Pons (tissue), 1 donor: ENCODE data around the gene IQGAP2.
"Not testable (repeated sequence)": the region's sequence is repeated elsewhere in the genome, so short reads cannot be mapped to it uniquely, and the experiment has no call there.

Source experiments
- DNase-seq: peaks from one replicate; pipeline ENCODE4 v3.0.0-alpha.2; 2016; ENCODE audit warnings: low spot score

Gene IQGAP2

DNA sequence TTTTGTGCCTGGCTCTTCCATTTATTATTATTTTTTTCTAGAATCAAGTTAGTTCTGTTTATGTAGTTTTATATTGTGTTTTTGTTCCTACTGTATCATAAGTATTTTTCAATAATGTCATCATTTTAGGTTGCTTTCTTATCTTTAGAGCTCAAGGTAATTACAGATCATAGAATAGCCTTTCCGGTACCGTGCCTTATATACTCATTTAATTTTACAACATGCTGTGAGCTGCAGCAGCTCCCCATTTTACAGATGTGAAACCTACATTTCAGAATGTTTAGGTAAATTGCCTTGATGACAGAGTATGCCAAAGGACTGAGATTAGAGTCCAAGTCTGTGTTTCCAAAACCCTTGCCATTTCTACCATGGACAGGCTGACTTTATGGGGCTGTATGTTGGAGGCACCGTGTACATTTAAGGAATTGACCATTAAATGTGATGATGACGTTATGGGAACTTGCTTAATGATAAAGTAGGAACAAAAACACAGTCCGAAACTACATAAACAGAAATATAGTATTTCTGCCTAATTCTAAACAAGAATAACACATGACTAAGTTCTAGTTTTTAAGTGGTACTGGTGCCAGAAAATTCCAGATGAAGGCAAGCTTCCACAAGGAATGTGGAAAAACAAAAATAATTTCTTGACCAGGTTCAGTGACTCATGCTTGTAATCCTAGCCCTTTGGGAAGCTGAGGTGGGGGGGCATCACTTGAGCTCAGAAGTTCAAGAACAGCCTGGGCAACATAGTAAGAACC lies 97.7 kb downstream of the IQGAP2 start:
- no peak for DNase-seq

DNA sequence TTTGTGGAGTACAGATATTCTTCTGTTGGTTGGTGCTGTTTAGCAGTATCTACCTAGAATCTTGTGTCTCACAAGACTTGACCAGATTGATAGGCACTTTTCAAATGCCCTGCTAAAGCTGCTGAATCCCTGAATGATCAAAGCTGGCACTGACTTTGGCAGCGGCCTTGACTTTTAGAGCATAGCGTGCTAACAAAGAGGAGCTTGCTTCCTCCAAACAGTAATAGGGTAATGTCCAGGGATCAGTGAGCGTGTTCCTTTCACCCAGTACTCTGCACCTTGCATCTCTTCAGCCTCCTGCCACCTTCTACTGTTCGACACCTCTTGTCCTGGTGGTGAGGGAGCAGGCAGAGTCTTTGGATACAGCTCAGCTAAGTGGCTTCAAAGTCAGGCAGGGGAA lies 100.8 kb downstream of the IQGAP2 start:
- no peak for DNase-seq

DNA sequence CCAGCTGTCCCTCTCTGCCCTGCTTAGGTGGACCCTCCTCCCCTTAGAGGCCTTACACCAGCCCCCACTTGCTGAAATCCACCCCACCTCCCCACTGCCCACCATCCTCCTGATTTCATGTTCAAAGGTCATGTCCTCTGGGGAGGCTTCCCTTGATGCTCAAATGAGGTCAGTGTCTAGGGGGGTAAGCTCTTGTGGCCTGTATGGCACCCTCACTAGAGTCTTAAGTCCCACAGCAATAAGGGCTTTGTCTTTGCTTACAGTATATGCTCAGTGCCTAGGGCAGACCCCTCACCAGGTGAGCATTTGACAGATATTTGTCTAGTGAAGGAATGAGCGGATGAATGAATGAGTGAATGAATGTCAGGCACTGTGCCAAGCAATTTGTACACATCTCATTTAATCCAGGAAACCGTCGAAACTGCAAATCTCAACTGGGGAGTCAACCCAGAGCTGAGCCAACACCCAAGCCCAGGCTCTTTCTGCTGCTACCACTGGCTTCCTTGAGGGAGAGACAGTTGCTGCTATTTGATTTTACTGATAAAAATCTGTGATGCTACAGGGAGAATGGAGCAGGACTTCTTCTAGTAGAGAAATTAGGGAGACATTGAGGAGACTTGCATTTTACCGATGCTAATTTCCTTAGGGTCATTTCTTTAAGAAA lies 101.9 kb downstream of the IQGAP2 start:
- DNase-seq, result no peak

DNA sequence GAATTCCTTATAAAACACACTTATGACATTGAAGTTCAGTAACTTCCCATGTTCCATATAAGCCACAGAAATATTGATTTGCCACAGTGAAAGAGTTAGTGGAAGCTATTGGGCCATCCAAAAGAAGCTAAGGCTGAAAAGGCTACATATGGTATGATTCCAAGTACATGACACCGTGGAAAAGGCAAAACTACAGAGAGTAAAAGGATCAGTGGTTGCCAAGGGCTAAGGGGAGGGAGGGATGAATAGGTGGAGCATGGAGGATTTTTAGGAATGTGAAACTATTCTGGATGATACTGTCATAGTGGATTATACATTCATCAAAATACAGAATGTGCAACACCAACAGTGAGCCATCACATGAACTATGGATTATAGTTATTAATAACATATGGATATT lies 110.4 kb downstream of the IQGAP2 start:
- DNase-seq, result no peak

DNA sequence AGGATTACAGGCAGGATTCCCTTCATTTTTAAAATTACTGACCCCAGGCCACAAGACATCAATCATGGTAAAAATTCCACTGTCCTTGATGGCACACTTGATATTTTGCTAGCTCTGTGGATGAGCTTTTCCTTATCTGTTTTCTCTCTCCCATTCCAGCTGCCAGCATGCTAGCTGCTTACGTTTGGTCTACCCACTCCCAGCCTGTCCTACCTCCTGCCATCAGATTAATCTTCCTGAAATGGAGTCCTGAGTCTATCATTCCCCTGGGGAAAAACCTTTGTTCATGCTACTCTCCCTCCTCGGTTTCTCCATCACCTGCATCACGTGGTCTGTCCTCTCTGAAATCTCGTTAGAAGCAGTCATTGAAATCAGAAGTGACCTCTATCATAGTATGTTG lies 111.2 kb downstream of the IQGAP2 start:
- DNase-seq, result no peak

DNA sequence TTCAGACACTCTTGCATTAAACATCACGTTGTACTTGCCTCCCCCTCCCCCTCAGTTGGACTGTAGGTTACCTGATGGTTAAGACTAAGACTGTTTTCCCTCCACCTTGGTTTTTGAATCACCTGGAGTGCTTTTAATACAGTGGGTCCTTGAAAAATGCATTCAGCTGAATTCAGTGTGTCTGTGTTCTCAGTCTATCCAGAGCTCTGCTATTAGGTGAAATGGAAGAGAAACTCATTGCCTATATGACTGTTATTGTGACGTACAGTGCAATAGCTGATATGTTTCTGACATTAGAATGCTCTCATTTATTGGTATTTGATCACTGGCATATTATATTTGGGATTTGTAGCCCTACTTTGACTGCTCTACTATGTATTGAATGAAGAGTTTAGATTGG lies 111.6 kb downstream of the IQGAP2 start:
- DNase-seq, result no peak

DNA sequence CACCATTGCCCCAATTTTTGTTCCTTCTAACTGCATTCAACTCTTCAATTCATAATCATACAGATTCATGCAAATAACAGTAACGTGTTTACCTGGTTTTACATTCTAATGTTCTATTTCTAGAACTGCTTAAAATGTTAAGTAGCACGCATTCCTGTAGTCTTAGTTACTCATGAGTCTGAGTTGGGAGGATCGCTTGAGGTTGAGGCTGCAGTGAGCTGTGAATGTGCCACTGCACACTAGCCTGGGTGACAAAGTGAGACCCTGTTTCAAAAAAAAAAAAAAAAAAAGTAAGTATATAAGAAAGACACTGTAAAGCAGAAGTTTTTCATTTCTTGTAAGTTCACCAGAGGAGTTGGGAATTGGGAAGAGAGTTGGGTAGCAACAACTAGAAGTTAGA lies 114.2 kb downstream of the IQGAP2 start:
- no peak for DNase-seq

DNA sequence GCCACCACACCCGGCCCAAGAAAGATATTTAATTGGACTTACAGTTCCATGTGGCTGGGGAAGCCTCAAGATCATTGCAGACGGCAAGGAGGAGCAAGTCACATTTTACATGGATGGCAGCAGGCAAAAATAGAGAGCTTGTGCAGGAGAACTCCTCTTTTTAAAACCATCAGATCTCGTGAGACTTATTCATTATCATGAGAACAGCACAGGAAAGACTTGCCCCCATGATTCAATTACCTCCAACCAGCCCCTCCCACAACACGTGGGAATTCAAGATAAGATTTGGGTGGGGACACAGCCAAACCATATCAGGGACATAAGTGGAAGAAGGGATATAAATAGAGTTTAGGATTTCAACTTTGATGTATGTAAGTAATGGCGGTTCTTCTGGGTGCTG lies 115.2 kb downstream of the IQGAP2 start:
- not testable (repeated sequence) for DNase-seq

DNA sequence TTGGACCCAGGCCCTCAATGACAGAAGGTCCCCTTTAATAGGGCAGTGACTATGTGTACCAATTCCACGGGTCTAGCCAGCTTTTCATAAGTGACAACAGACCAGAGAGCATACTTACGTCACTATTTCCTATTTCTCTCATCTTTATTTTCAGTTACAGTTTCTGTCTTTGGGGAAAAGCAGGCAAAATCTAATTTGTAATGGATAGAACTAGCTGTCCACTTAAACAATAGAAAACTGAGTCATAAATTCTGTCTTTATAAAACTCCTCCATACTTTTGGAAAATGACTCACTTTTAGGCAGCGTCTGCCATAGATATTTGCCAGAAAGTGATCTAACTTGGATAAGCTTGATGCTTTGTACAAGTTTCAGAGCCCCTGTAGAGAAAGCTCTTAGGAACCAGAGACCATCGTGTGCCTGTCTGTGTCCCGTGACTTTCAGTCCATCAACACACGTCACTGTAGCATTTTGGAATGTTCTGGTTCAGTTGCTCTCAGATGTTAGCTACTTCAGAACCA lies 118.2 kb downstream of the IQGAP2 start:
- no peak for DNase-seq

DNA sequence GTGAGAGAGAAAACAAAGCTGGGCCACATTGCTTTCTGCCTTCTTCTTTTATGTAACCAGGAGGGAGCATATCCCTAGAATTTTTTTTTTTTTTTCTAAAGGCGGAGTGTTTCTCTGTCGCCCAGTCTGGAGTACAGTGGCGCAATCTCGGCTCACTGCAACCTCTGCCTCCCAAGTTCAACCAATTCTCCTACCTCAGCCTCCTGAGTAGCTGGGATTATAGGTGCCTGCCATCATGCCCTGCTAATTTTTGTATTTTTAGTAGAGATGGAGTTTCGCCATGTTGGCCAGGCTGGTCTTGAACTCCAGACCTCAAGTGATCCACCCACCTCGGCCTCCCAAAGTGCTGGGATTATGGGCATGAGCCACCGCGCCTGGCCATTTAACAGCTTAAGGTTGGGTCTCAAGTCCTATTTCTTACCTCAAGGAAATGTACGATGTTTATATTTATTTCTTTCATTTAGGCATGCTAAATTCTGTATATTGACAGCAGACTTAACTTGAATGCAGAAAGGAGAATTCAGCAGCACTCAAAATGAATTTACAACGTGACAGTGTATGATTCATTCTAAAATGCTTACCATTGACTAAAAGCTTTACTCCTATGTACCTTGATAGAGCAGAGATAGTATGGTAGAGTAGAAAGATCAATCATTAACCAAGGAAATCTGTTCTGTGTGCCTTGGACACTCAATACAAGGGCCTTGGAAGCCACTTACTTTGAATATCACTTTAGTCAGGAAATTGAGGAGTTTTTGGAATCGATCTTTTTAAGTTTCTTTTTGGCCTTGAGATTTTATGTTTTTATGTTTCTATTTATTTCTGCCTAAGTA lies 119.2 kb downstream of the IQGAP2 start:
- no peak for DNase-seq

DNA sequence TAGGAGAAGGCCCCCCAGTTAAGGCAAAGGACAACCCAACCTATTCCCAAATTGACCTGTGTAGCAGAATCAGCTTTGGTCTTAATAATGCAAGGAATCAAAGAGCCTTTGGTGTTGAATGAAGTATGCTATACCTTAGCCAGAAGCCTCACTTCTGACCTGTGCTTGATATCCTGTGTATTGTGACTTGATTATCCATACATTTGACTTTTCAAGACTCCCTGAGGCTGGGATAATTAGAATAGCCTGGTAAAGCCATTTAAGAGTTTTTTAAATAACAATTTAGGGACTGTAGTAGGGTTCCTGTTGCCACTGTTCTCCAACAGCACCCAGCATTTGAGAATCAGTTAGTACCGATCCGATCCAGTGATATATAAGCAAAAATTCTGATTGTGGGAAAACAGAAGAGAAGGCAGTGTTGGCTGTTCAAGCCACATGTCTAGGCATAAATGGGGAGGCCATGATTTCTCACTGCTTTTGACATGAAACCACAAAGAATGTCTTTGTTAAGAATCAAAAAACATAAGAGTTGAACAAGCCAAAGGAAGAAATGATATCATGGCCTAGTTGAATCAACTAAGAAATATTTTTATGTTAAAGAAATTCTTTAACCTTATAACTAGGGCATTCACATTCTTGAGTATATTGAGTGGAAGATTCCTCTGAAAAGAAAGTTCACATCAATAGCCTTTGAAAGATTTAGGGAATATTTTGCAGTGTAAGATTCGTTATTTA lies 121.2 kb downstream of the IQGAP2 start:
- DNase-seq, result no peak

DNA sequence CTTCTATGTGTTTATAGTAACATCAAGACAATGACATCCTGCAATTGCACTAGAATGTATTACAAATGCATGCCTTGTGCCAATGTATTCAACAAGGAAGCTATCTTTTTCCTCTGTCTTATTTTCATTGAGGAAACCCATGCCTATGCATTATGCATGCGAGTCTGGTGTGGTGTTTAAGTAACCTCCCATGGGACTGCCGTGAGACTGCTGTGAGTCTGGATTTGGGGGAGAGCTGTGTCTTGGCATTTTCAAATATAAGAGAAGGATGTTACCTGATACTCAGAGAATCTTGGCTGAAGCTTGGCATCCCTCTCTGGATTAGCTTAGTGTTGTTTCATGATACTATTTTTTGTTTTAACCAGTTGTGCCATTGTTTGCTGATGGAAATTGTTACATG lies 121.8 kb downstream of the IQGAP2 start:
- DNase-seq, result no peak

DNA sequence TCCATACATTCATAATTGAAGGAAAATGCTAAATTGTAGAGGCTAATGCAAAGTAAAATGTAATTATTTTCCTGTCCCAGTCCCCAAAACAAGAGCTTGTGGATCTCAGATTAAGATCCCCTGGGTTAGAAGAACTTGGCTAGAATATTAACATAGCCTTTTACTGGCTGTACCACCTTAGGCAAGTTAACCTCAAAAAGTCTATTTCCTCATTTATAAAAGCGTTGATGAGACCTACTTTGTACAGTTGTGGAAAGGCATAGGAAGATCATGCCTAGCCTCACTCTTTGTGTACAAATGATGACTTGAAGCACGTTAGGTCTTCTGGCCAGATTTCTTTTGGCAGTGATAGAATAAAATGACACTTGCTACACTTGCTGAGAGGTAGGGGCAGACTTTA lies 122.9 kb downstream of the IQGAP2 start:
- no peak for DNase-seq

DNA sequence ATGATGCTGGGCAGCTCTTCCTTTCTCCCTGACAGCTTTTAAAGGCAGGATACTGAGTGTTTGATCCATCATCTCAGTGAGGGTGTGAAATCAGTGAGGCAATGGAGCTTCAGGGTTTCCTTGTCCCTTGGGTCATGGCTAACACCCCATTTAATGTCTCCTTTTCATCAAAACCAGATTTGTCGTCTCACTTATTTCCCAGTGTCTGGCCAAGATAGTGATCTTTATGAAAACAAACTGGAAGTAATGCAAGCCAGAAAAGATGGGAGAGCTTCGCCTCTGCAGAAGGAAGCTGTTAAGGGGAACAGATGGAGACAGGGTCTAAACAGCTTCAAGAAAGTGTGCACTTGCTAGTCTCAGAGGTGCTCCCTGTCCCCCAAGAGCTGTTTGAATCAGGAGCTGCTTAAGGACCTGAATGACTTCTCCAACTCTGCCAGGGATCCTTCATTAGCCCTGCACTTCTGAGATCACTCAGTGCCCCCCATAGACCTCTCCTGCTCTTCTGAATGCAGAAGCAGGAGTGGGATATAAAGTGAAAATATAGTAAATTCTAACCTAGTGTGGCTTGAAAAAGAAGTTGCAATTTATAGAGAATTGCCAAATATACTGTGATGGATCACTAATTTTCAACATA lies 124.0 kb downstream of the IQGAP2 start:
- no peak for DNase-seq

DNA sequence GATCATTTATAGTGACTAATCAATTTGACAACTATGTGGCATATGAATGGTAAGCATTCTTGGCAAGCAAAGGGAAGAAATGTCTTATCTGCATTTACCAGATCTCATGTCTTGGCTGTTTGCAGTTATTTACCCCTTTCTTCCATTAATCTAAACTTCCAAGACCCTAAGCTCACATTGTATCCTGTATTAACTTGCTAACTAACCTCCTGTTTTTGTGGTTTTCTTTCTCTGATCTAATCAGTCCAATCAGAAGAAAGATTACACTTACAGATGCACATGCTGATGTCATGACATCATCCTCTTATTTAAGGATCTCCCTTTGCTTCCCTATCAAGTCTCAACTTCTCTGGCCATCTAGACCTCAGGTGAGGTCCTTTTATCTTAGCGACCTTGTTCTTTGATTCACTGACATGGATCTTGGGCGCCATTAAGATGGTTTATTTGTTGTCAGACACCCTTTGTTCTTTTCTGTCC lies 124.6 kb downstream of the IQGAP2 start:
- no peak for DNase-seq

DNA sequence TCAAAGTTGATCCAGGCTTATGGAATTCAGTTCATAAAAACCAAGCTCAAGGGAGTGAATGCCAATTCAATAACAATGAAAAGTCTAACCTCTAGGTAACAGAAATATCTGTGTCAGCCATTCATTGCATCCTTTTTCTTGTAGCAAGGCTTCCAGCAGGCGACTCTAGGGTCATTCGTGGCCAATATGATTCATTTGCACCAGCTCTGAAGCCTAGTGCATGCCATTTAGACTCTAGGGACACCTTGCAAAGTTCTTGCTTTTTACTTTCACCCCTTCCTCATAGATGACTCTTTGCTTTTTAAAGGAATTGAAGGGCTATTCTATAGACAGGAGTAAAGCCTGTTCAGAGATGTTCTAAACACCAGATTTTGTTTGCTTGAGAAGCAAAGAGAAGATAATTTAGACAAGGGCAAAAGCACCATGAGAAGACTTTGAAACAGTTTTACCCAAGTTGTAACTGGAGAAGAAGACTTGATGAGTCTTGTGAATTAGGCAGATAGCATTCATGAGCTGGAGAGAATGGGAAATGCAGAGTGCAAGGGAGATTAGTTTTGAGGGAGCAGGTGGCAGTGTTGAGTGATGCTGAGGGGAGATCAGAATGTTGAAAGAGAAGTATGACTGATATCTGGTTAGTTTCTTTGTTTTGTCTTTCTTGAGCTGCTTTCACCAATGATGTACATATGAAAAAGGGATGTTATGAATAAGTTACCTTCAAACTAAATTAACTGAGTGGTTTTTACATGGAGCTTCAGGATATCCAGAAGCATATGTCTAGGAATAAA lies 125.7 kb downstream of the IQGAP2 start:
- no peak for DNase-seq

DNA sequence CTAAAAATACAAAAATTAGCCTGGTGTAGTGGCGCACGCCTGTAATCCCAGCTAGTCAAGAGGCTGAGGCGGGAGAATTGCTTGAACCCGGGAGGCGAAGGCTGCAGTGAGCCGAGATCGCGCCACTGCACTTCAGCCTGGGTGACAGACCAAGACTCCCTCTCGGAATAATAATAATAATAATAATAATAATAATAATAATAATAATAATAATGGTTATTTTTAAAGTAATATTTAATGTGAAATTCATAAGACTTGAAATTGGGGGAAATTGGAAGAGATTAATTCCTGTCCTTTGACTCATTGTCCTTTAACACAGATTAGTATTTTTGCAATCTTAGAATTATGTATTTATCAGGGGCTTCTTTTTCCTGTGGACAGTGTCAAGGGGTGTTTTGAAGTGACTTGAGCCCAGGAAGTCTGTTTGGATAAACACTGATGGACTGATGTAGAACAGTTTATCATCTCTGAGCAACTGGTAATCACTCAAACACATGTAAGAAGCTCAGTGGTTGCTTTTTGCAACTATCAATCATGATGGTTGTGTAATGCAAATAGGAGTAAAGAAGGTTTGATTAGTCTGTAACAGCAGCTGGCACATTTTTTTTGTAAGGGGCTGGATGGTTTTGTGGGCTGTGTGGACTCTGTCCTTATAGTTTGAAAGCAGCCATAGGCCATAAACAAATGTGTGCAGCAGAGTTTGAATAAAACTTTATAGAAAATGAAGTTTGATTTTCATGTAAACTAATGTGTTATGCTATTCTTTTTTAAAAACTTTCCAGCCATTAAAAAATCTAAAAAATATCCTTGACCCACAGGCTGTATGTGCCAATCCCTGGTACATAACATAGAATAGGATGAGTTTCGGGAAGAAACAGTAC lies 126.6 kb downstream of the IQGAP2 start:
- no peak for DNase-seq

DNA sequence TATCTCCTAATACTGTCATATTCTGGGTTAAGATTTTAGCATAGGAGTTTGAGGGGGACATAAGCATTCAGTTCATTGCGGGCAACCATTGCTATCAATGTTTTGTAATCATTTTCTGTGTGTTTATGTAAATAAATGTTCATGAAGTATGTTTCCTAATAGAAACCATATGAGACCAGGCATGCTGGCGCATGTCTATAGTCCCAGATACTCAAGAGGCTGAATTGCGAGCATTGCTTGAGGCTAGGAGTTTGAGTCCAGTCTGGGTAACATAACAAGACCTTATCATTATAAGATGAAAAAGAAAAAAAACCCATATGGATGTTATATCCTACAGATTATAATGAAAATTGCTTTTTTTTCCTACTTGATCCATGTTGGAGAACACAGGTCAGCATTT lies 129.0 kb downstream of the IQGAP2 start:
- no peak for DNase-seq

DNA sequence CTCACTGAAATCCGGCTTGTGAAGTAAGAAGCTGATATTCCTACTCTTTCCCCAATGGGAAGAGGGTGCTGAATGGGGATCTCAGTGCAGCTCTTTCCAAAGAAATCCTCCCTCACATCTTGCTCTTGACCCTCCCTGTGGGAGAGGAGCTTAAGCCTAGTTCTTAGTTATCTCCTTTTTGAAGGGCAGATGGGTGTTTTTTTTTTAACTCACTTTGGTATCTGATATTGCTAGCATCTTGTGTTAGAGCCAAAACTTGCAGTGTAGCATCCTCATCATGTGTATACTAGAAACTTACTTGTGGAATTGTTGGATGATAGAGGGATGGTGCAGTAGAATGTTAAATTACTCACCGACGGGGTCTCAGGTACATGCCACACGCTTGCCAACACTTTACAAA lies 129.9 kb downstream of the IQGAP2 start:
- DNase-seq, result no peak

DNA sequence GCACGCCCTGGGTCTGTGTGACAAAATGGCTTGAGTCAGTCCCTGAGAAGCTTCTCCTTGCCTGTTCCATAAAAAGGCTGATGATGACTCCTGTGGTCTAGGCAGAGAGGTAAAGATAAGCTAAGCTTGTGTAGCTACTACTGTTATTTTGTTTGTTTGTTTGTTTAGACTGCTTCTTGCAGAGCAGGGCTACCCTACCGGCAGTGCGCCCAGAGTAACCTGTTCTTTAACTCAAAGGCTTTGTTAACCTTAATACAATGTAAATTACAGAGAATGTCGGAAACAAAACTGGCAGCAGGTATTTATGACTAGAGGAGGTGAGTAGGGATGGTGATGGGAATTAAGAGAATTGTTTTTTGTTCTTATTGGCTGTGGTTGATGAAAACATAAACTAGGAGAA lies 132.5 kb downstream of the IQGAP2 start:
- no peak for DNase-seq
